ENCODE data around the gene SERPINB1. TPM values are rescaled to one million over a fixed set of nuclear protein-coding genes. Genes with fewer than 3 reads are reported as not detected.

SERPINB1 gene
- total RNA-seq, 1 donor from 2014 or later = 23.7 TPM

DNA sequence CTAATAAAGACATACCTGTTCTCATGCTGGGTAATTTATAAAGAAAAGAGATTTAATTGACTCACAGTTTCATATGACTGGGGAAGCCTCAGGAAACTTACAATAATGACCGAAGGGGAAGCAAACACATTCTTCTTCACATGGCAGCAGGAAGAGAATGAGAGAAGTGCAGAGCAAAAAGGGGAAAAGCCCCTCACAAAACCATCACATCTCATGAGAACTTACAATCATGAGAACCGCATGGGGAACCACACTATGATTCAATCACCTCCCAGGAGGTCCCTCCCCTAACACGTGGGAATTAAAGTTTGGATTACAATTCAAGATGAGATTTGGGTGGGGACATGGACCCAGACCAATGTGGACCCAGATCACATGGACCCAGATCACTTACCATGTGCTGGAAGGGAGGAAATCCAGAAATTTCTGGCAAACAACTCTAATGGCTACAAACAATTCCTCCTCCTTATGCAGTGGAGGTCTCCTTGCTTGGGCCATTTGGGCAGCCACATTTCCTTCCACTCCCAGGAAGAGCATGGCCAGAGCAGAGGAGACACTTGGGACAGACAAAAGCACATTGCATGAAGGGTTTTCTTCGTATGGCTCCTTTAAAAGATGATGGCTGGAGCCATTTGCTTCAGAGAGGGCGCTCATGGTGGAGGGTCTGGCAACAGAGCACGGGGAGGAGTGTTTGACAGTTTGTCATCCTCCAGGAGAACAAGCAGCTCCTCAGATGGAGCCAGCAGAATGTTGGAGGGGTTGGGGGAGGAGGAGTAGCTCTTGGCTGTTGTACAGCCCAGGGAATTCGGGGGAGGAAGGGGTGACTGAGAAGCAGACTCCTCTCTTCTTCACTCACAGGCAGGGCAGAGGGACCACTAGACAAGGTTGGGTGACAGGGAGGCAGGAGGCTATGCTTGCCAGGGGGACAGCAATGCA, 31.0 kb upstream of the SERPINB1 start:
- DNase-seq (ENCODE audit: low read depth) = no peak
- TF ChIP-seq, protein P1, sequence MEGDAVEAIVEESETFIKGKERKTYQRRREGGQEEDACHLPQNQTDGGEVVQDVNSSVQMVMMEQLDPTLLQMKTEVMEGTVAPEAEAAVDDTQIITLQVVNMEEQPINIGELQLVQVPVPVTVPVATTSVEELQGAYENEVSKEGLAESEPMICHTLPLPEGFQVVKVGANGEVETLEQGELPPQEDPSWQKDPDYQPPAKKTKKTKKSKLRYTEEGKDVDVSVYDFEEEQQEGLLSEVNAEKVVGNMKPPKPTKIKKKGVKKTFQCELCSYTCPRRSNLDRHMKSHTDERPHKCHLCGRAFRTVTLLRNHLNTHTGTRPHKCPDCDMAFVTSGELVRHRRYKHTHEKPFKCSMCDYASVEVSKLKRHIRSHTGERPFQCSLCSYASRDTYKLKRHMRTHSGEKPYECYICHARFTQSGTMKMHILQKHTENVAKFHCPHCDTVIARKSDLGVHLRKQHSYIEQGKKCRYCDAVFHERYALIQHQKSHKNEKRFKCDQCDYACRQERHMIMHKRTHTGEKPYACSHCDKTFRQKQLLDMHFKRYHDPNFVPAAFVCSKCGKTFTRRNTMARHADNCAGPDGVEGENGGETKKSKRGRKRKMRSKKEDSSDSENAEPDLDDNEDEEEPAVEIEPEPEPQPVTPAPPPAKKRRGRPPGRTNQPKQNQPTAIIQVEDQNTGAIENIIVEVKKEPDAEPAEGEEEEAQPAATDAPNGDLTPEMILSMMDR (conservative IDR thresholded peaks at IDR 0.05; ENCODE audit: low read depth, low read length) = no peak
- no peak overlapping the region for H3K4me3 ChIP-seq (ENCODE audit: low read depth, low read length)

DNA sequence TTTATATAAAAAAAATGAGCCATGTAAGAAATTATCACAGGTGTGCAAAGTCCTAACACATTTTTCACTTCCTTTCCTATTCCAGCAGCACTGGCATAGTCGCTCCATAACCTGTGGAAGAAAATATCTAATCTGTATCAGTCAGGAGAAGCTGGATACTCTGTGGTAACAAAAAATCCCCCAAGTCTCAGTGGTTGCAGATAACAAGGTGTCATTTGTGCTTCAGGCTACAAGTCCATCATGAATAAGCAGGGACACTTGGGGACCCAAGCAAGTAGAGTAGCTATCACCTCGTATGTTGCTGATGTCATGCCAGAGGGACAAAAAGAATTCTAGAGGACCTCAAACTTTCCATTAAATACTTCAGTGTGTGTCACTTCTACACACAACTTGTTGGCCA, 30.3 kb upstream of the SERPINB1 start:
- no peak overlapping the region for H3K4me3 ChIP-seq (ENCODE audit: low read depth, low read length)
- no peak for DNase-seq (ENCODE audit: low read depth)
- TF ChIP-seq, protein P1 (conservative IDR thresholded peaks at IDR 0.05; ENCODE audit: low read depth, low read length) = no peak

DNA sequence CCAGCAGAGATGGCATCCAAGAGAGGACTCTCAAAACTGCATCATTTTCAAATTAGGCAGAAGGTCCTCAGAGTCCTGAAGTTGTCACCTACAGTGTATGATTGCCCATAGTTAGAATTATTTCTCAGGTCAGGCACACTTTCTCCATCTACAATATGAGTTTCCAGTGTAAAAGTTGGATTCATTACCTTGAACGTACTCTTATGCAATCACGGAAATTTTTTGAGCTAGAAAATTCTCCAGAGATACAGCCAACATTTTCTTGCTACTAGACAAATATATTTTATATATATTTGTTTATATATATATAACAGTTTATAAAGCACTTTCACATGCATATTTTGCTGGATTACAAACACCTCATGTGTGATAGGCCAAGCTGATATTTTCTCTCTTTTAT, 29.4 kb upstream of the SERPINB1 start:
- H3K4me3 ChIP-seq (ENCODE audit: low read depth, low read length) = no peak overlapping the region
- TF ChIP-seq, protein P1 (conservative IDR thresholded peaks at IDR 0.05; ENCODE audit: low read depth, low read length) = no peak
- no peak for DNase-seq (ENCODE audit: low read depth)

DNA sequence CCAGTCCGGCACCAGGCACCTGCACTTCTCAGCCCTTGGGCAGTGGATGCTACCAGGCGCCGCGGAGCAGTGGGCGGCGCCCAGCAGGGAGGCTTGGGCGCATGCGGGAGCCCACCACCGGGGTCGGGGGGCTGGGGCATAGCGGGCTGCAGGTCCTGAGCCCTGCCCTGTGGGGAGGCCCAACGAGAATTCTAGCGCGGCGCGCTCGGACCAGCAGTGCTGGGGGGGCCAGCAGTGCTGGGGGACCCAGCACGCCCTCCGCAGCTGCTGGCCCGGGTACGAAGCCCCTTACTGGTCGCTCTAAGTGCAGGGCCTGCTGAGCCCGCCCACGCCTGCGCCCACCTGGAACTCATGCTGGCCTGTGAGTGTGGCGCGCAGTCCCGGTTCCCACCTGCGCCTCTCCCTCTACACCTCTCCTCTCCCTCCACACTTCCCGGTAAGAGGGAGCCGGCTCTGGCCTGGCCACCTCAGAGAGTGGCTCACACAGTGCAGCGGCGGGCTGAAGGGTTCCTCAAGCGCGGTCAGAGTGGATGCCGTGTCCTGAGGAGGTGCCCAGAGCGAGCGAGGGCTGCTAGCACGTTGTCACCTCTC, 28.5 kb upstream of the SERPINB1 start:
- no peak for DNase-seq (ENCODE audit: low read depth)
- H3K4me3 ChIP-seq (ENCODE audit: low read depth, low read length) = no peak overlapping the region
- TF ChIP-seq, protein P1 (conservative IDR thresholded peaks at IDR 0.05; ENCODE audit: low read depth, low read length) = no peak

DNA sequence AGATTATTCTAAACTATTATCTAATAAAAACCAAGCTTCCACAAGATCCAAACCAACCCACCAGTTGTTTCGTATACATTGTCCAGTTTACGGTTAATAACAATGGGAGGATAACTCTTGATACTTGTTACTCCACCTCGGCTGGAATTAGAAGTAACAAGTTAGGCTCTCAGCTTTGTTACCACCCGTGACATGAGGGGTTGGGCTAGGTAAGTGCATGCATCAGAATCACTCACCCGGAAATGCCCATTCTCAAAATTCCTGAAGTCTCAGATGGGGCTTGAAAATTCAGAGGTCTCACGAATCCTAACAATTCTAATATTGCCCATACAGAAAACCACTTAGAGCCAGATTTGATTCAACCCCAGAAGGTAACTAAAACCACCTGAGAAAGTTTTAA, 27.0 kb upstream of the SERPINB1 start:
- no peak overlapping the region for H3K4me3 ChIP-seq (ENCODE audit: low read depth, low read length)
- no peak for DNase-seq (ENCODE audit: low read depth)
- TF ChIP-seq, protein P1 (conservative IDR thresholded peaks at IDR 0.05; ENCODE audit: low read depth, low read length) = no peak

DNA sequence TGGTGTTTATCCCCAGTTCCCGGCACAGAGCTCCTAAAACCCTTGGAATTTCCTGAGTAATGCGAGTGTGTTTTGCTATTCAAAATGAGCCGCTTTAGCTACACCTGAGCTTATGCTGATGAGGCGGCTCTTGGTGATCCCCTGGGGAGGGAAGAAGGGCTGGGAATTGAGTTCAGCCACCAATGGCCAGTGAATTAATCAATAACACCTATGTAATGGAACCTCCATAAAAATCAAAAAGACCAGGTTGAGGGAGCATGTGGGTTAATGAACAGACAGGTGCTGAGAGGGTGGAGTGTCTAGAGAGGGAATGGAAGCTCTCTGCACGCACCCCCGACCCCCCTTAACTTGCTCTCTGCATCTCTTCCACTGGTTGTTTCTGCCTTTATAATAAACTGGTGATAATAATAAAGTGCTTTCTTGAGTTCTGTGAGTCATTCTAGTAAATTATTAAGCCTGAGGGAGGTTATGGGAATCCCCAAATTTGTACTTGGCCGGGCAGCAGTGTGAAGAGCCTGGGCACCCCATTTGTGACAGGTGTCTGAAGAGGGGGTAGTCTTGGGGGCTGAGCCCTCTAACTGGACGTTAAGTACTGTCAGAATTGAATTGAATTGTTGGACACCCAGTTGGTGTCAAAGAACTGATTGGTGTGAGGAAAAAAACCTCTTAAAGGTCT, 24.6 kb upstream of the SERPINB1 start:
- DNase-seq (ENCODE audit: low read depth) = peak; percentile 73
- TF ChIP-seq, protein P1 (conservative IDR thresholded peaks at IDR 0.05; ENCODE audit: low read depth, low read length) = no peak

More for the DNA sequence above, 24.6 kb upstream of the SERPINB1 start:
- peak overlapping the region; percentile 32 for H3K4me3 ChIP-seq (ENCODE audit: low read depth, low read length)

Measured in epithelial cell of proximal tubule (primary cell).